MM.1S (cell line): ENCODE data around the gene PDPK1.

Experiments used
- DNase-seq: peaks from one replicate; pipeline ENCODE4 v3.0.0-alpha.2; 2015
- H2AFZ ChIP-seq: fragments of 300-600 bp; sonication (generic); 2 replicates; pipeline ENCODE4 v1.6.0; 2016; ENCODE audit warnings: antibody characterized with exemption, low read length
- H3F3A ChIP-seq: fragments of 300-600 bp; sonication (generic); 2 replicates; pipeline ENCODE4 v1.6.1; 2016; ENCODE audit warnings: mild to moderate bottlenecking, antibody characterized with exemption, low read length, moderate library complexity, mixed read lengths; ENCODE audit not compliant: insufficient read depth
- H3K27ac ChIP-seq: fragments of 300-600 bp; sonication (generic); 2 replicates; pipeline ENCODE4 v1.5.1; 2016; ENCODE audit warnings: mild to moderate bottlenecking, low read length
- H3K27me3 ChIP-seq: fragments of 300-600 bp; sonication (generic); replicated peaks from 2 replicates; pipeline ENCODE4 v1.6.0; 2016; ENCODE audit warnings: low read length; ENCODE audit not compliant: insufficient read depth
- H3K36me3 ChIP-seq: fragments of 300-600 bp; sonication (generic); replicated peaks from 2 replicates; pipeline ENCODE4 v1.6.1; 2016; ENCODE audit warnings: mild to moderate bottlenecking, low read length, mixed read lengths; ENCODE audit not compliant: insufficient read depth
- H3K4me1 ChIP-seq: fragments of 300-600 bp; sonication (generic); 2 replicates; pipeline ENCODE4 v1.6.1; 2016; ENCODE audit warnings: low read length, mixed read lengths
- H3K4me2 ChIP-seq: fragments of 300-600 bp; sonication (generic); 2 replicates; pipeline ENCODE4 v1.6.0; 2016; ENCODE audit warnings: low read depth, low read length
- H3K4me3 ChIP-seq: fragments of 300-600 bp; sonication (generic); 2 replicates; pipeline ENCODE4 v1.5.1; 2016; ENCODE audit warnings: low read length, mixed read lengths
- H3K79me2 ChIP-seq: fragments of 300-600 bp; sonication (generic); 2 replicates; pipeline ENCODE4 v1.6.1; 2016; ENCODE audit warnings: mixed run types, low read length, mixed read lengths
- H3K9ac ChIP-seq: fragments of 300-600 bp; sonication (generic); 2 replicates; pipeline ENCODE4 v1.6.1; 2016; ENCODE audit warnings: low read length, mixed read lengths
- H3K9me2 ChIP-seq: fragments of 300-600 bp; sonication (generic); replicated peaks from 2 replicates; pipeline ENCODE4 v1.6.1; 2016; ENCODE audit warnings: mild to moderate bottlenecking, low read length, mixed read lengths; ENCODE audit not compliant: insufficient read depth
- H3K9me3 ChIP-seq: fragments of 300-600 bp; sonication (generic); replicated peaks from 2 replicates; pipeline ENCODE4 v1.6.1; 2016; ENCODE audit warnings: mild to moderate bottlenecking, low read length, mixed read lengths; ENCODE audit not compliant: insufficient read depth
- H4K20me1 ChIP-seq: fragments of 300-600 bp; sonication (generic); 2 replicates; pipeline ENCODE4 v1.6.1; 2016; ENCODE audit warnings: mild to moderate bottlenecking, low read length, moderate library complexity, mixed read lengths; ENCODE audit not compliant: insufficient read depth
- EZH2 ChIP-seq: fragments of 300-600 bp; sonication (generic); optimal IDR thresholded peaks from 2 replicates; pipeline ENCODE3; 2017; ENCODE audit warnings: low read depth, mild to moderate bottlenecking, antibody characterized with exemption, low read length, mixed read lengths
- EZH2phosphoT487 ChIP-seq: fragments of 300-600 bp; sonication (generic); IDR thresholded peaks from 2 replicates; pipeline ENCODE4 v1.6.1; 2018; ENCODE audit warnings: antibody characterized with exemption, low read length
- TF ChIP-seq, protein P1 (sequence below): fragments of 300-600 bp; sonication (generic); IDR thresholded peaks from 2 replicates; pipeline ENCODE4 v1.5.1; 2016; ENCODE audit warnings: antibody characterized with exemption, low read length, mixed read lengths

The PDPK1 gene

DNA sequence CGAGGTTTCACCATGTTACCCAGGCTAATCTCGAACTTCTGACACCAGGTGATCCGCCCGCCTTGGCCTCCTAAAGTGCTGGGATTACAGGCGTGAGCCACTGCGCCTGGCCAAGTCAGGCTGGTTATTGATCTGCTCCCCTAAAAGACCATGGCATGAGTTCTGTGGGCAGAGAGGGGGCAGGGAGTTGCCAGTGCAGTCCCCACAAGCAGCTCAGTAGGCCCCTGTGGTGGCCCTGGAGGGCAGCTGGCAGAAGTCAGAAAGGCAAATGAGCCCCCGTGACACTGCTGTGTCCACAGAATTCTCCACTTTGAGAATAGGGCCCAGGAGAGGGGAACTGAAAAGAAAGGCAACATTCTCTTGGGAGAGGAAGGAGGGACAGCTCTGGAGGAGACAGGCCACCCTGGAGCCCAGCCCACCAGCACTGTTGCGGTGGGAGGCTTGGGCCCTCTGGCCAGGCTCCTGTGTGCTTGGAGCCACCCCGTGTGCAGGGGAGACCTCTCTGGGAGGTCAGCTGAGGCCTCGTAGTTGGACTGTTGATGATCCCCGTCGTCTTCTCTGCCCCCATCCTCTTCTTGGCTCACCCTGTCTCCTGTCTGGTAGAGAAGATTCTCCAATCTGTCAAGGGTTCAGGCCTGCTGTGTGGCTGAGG, 19.7 kb upstream of the PDPK1 start:
- no peak overlapping the region for H3K4me2 ChIP-seq
- H3K27me3 ChIP-seq = no peaks in the 10 kb centered on the region
- H3K27ac ChIP-seq = no peak overlapping the region
- peaks cover 6% of the 10 kb centered on the region for H3K4me1 ChIP-seq
- H3K9me3 ChIP-seq = no peaks in the 10 kb centered on the region
- no peak for TF ChIP-seq EZH2
- no peak for TF ChIP-seq EZH2phosphoT487
- TF ChIP-seq, protein P1, sequence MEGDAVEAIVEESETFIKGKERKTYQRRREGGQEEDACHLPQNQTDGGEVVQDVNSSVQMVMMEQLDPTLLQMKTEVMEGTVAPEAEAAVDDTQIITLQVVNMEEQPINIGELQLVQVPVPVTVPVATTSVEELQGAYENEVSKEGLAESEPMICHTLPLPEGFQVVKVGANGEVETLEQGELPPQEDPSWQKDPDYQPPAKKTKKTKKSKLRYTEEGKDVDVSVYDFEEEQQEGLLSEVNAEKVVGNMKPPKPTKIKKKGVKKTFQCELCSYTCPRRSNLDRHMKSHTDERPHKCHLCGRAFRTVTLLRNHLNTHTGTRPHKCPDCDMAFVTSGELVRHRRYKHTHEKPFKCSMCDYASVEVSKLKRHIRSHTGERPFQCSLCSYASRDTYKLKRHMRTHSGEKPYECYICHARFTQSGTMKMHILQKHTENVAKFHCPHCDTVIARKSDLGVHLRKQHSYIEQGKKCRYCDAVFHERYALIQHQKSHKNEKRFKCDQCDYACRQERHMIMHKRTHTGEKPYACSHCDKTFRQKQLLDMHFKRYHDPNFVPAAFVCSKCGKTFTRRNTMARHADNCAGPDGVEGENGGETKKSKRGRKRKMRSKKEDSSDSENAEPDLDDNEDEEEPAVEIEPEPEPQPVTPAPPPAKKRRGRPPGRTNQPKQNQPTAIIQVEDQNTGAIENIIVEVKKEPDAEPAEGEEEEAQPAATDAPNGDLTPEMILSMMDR = no peak
- H4K20me1 ChIP-seq = peaks cover 15% of the 10 kb centered on the region; the same call in 1 of the 2 replicates
- H3K79me2 ChIP-seq = peaks cover 85% of the 10 kb centered on the region
- H3K4me3 ChIP-seq = no peak overlapping the region
- no peak overlapping the region for H2AFZ ChIP-seq
- H3K9me2 ChIP-seq = no peaks in the 10 kb centered on the region
- no peak overlapping the region for H3K9ac ChIP-seq
- no peaks in the 10 kb centered on the region for H3K36me3 ChIP-seq
- DNase-seq = no peak
- H3F3A ChIP-seq = peaks cover 15% of the 10 kb centered on the region

DNA sequence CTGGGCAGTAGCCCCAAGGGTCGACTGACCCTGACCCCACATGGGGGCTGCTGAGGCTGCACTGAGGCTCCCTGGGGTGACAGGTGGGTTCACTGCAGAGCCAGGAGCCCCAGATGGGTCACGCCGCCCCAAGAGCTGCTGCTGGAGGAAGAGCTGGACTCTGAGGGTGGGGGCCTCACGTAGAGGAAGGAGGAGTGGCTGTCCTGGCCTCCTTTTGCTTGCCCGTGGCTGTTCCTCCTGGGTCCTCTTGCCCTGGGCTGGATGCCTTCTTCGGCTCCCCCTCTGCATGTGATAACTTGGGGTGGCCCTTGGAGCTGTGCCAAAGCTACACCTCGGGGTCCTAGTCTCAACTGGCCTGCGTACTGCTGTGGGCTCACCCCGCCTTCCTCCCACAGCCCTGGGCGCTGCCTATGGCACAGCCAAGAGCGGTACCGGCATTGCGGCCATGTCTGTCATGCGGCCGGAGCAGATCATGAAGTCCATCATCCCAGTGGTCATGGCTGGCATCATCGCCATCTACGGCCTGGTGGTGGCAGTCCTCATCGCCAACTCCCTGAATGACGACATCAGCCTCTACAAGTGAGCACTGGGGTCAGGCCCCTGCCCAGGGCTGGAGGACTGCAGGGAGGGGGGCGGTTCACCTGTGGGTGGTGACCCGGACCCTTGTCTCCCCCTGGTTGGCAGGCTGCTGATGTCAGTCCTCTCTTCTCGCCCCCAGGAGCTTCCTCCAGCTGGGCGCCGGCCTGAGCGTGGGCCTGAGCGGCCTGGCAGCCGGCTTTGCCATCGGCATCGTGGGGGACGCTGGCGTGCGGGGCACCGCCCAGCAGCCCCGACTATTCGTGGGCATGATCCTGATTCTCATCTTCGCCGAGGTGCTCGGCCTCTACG, 18.8 kb upstream of the PDPK1 start:
- Histone ChIP-seq H3K4me1 (peaks cover 4% of the 10 kb centered on the region; the same call in 1 of the 2 replicates), H2AFZ (no peak overlapping the region), H3K27me3 (no peaks in the 10 kb centered on the region), H3K9ac (no peak overlapping the region), H3K9me2 (no peaks in the 10 kb centered on the region), H3K27ac (no peak overlapping the region), H3K79me2 (peaks cover 92% of the 10 kb centered on the region), H3K4me3 (no peak overlapping the region), H3K36me3 (no peaks in the 10 kb centered on the region), H4K20me1 (peaks cover 15% of the 10 kb centered on the region; the same call in 1 of the 2 replicates), H3K9me3 (no peaks in the 10 kb centered on the region), H3K4me2 (peak overlapping the region; percentile 55; the same call in 1 of the 2 replicates), H3F3A (peaks cover 13% of the 10 kb centered on the region)
- DNase-seq = no peak
- no peak for TF ChIP-seq EZH2
- TF ChIP-seq, protein P1 = no peak
- TF ChIP-seq EZH2phosphoT487 = no peak

DNA sequence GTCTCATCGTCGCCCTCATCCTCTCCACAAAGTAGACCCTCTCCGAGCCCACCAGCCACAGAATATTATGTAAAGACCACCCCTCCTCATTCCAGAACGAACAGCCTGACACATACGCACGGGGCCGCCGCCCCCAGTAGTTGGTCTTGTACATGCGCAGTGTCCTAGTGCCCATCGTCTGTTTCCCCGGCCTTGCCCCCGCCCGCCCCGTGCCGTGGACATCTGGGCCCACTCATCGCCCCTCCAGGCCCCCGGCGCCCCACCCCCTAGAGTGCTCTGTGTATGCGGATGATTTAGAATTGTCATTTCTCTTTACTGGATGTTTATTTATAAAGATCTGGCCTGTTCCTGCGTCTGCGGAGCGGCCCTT, 18.1 kb upstream of the PDPK1 start:
- Histone ChIP-seq H3K27me3 (no peaks in the 10 kb centered on the region), H3K4me1 (peaks cover 4% of the 10 kb centered on the region; the same call in 1 of the 2 replicates), H3K36me3 (no peaks in the 10 kb centered on the region), H2AFZ (no peak overlapping the region), H3K79me2 (peaks cover 92% of the 10 kb centered on the region), H3F3A (peaks cover 13% of the 10 kb centered on the region), H3K9ac (no peak overlapping the region), H4K20me1 (peaks cover 15% of the 10 kb centered on the region; the same call in 1 of the 2 replicates), H3K27ac (peak overlapping the region; percentile 30; the same call in 1 of the 2 replicates), H3K9me3 (no peaks in the 10 kb centered on the region), H3K9me2 (no peaks in the 10 kb centered on the region), H3K4me2 (peak overlapping the region; percentile 55; the same call in 1 of the 2 replicates), H3K4me3 (no peak overlapping the region)
- no peak for TF ChIP-seq EZH2phosphoT487
- TF ChIP-seq EZH2 = no peak
- DNase-seq = no peak
